Mesenchymal stem cell (in vitro differentiated cells and primary cell): Measurements from ENCODE around the gene CSRNP3.

ENCODE experiments used
- DNase-seq: peaks from one replicate; pipeline ENCODE4 v3.0.0-alpha.2; 2013
- H2AFZ ChIP-seq: one replicate; pipeline ENCODE4 v1.6.1; 2013; ENCODE audit warnings: low read depth, mild to moderate bottlenecking, control low read depth, inconsistent platforms, low read length, moderate library complexity
- H2AK5ac ChIP-seq: 2 replicates; pipeline ENCODE4 v1.6.1; 2013; ENCODE audit warnings: low read length, moderate library complexity, mild to moderate bottlenecking, inconsistent platforms; ENCODE audit not compliant: severe bottlenecking
- H2BK120ac ChIP-seq: one replicate; pipeline ENCODE4 v1.6.1; 2013; ENCODE audit warnings: low read depth, mild to moderate bottlenecking, inconsistent platforms, low read length, moderate library complexity
- H2BK12ac ChIP-seq, 2 experiments: one replicate each; pipeline ENCODE4 v1.6.1; 2013; ENCODE audit warnings: inconsistent platforms in 2 of 2, low read length in 2 of 2, mild to moderate bottlenecking in 2 of 2, moderate library complexity in 2 of 2, control low read depth in 1 of 2
- H2BK15ac ChIP-seq: one replicate; pipeline ENCODE4 v1.6.1; 2013; ENCODE audit warnings: mild to moderate bottlenecking, low read depth, inconsistent platforms; ENCODE audit not compliant: poor library complexity, severe bottlenecking
- H2BK5ac ChIP-seq: 2 replicates; pipeline ENCODE4 v1.6.1; 2013; ENCODE audit warnings: low read depth, mild to moderate bottlenecking, low read length, control low read depth, inconsistent platforms; ENCODE audit not compliant: poor library complexity, severe bottlenecking
- H3K14ac ChIP-seq, 2 experiments: one replicate each; pipeline ENCODE4 v1.6.1; 2013; ENCODE audit warnings: inconsistent platforms in 2 of 2, low read length in 2 of 2, control low read depth in 1 of 2, mild to moderate bottlenecking in 1 of 2, moderate library complexity in 1 of 2
- H3K18ac ChIP-seq, 2 experiments: one replicate each; pipeline ENCODE4 v1.6.1; 2013; ENCODE audit warnings: inconsistent platforms in 2 of 2, low read length in 2 of 2, control low read depth in 1 of 2, low read depth in 1 of 2, mild to moderate bottlenecking in 1 of 2
- H3K23ac ChIP-seq, 2 experiments: one replicate each; pipeline ENCODE4 v1.6.1; 2013; ENCODE audit warnings: inconsistent platforms in 2 of 2, low read length in 2 of 2, mild to moderate bottlenecking in 2 of 2, moderate library complexity in 2 of 2, control low read depth in 1 of 2
- H3K27ac ChIP-seq: 2 replicates; pipeline ENCODE4 v1.5.1; 2013; ENCODE audit warnings: mild to moderate bottlenecking, moderate library complexity, low read length, control low read depth, inconsistent platforms; ENCODE audit not compliant: poor library complexity, severe bottlenecking
- H3K27me3 ChIP-seq, 2 experiments: 2 replicates each; pipeline versions ENCODE4 v1.6.1 to v1.7.0; 2013; ENCODE audit warnings: low read length in 2 of 2, mild to moderate bottlenecking in 2 of 2, moderate library complexity in 2 of 2, control low read depth in 1 of 2, inconsistent platforms in 1 of 2; ENCODE audit not compliant: control insufficient read depth in 1 of 2, insufficient read depth in 1 of 2
- H3K36me3 ChIP-seq, 2 experiments: 2 replicates each; pipeline versions ENCODE4 v1.6.1 to v1.7.0; 2013; ENCODE audit warnings: low read length in 2 of 2, control low read depth in 1 of 2, inconsistent platforms in 1 of 2, low read depth in 1 of 2, mild to moderate bottlenecking in 1 of 2; ENCODE audit not compliant: insufficient read depth in 2 of 2, control insufficient read depth in 1 of 2
- H3K4ac ChIP-seq, 2 experiments: one replicate each; pipeline ENCODE4 v1.6.1; 2013; ENCODE audit warnings: inconsistent platforms in 2 of 2, low read length in 2 of 2, mild to moderate bottlenecking in 2 of 2, moderate library complexity in 2 of 2, control low read depth in 1 of 2, low read depth in 1 of 2
- H3K4me1 ChIP-seq: 2 replicates; pipeline ENCODE4 v1.6.1; 2013; ENCODE audit warnings: low read depth, low read length, control low read depth; ENCODE audit not compliant: control insufficient read depth, insufficient read depth
- H3K4me2 ChIP-seq: 2 replicates; pipeline ENCODE4 v1.6.1; 2013; ENCODE audit warnings: low read length, mild to moderate bottlenecking, inconsistent platforms; ENCODE audit not compliant: poor library complexity, severe bottlenecking
- H3K4me3 ChIP-seq, 2 experiments: 2 replicates each; pipeline versions ENCODE4 v1.5.1 to v1.7.0; 2013; ENCODE audit warnings: low read length in 2 of 2, mild to moderate bottlenecking in 2 of 2, control low read depth in 1 of 2, low read depth in 1 of 2; ENCODE audit not compliant: insufficient read depth in 1 of 2
- H3K79me1 ChIP-seq: replicated peaks from 2 replicates; pipeline ENCODE4 v1.6.1; 2013; ENCODE audit warnings: mild to moderate bottlenecking, control low read depth, low read length, inconsistent platforms; ENCODE audit not compliant: poor library complexity, severe bottlenecking
- H3K9ac ChIP-seq: 2 replicates; pipeline ENCODE4 v1.7.0; 2013; ENCODE audit warnings: mild to moderate bottlenecking, low read length, moderate library complexity
- H3K9me3 ChIP-seq: 2 replicates; pipeline ENCODE4 v1.7.0; 2013; ENCODE audit warnings: mild to moderate bottlenecking, low read length; ENCODE audit not compliant: control insufficient read depth
- H4K8ac ChIP-seq: one replicate; pipeline ENCODE4 v1.6.1; 2013; ENCODE audit warnings: inconsistent platforms, mild to moderate bottlenecking, low read length, moderate library complexity
- H4K91ac ChIP-seq: one replicate; pipeline ENCODE4 v1.6.1; 2013; ENCODE audit warnings: mild to moderate bottlenecking, low read length, inconsistent platforms
- WGBS: methylation state at CpG from one replicate; pipeline ENCODE4 v1.1.7; 2013; ENCODE audit warnings: mixed read lengths; 5-methylcytosine and 5-hydroxymethylcytosine counted together

Gene CSRNP3

DNA sequence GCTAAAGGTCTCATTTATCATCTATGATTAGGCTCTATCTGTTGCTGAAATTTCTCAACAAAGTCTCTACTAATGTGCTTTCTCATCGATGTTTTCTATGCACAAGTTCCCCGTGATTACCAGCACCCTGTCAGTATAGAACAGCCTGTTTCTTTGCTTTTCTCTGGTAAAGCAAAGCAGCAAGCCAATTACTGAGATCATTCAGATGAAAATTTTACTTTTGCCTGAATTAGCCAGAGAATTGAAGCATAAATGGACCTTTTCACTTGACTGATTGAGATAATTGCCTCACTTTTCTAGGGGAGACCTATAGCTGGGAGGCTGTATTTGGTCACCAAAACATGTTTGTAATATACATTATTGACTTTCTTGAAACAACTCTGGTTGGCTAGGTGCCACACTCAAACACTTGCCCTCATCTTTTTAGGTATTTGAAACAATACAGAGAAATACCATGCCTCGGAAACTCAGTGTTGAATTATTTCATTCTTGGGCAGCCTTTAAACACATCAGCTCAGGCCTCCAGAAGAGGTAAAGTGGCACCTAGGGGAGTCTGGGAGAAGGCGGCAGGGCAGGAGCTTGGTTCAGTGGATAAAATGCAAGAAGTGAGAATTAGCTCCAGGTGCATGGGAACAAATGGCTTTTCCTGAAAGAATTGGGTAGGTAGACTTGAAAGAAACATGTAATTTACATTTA, 228.4 kb downstream of the CSRNP3 start:
- H3K9ac ChIP-seq = no peak overlapping the region

DNA sequence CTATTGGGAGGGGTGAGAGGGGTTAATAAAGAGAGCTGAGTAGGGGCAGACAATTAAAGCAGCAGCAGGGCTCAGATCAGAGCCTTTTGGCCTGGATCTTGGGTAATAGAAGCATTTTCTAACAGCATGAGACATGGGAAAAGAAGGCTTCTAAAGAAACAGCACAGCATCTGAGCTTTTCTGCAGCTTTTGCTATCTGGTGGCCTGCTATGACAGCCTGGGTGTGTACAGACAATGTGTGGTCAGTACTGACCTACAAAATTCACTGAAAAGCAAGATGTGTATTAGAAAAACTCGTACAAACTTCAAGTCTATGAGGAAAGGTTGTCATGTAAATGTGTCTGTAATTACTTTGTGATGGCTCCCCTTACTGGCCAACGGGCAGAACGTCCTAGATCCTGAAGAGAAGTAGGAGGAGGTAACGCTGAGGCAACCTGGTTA, 229.0 kb downstream of the CSRNP3 start:
- 14% methylated on average over 1 of the region's 4 CpGs for WGBS
- Histone ChIP-seq H2BK120ac (no peak overlapping the region), H3K14ac (no peak overlapping the region), H3K79me1 (no peaks in the 10 kb centered on the region), H3K4me2 (no peak overlapping the region), H2AFZ (no peak overlapping the region), H3K18ac (no peak overlapping the region), H2BK12ac (peak overlapping the region in 1 of 2 experiments; percentile 35), H3K4me1 (no peaks in the 10 kb centered on the region), H4K91ac (no peak overlapping the region), H3K9me3 (no peaks in the 10 kb centered on the region), H3K4ac (no peak overlapping the region), H3K27ac (no peak overlapping the region), H3K4me3 (no peak overlapping the region), H3K36me3 (no peaks in the 10 kb centered on the region), H3K9ac (no peak overlapping the region), H3K27me3 (no peaks in the 10 kb centered on the region), H2AK5ac (no peak overlapping the region), H3K23ac (no peak overlapping the region), H4K8ac (no peak overlapping the region), H2BK5ac (no peak overlapping the region), H2BK15ac (no peak overlapping the region)
- peak; percentile 69 for DNase-seq

More for the DNA sequence above, 228.4 kb downstream of the CSRNP3 start:
- Histone ChIP-seq H3K23ac (no peak overlapping the region), H3K27ac (no peak overlapping the region), H2AFZ (no peak overlapping the region), H2BK12ac (no peak overlapping the region), H4K91ac (no peak overlapping the region), H3K9me3 (no peaks in the 10 kb centered on the region), H4K8ac (no peak overlapping the region), H3K4me2 (no peak overlapping the region), H3K4me1 (no peaks in the 10 kb centered on the region), H2BK5ac (no peak overlapping the region), H3K4ac (no peak overlapping the region), H3K4me3 (no peak overlapping the region), H3K79me1 (no peaks in the 10 kb centered on the region), H3K27me3 (no peaks in the 10 kb centered on the region), H2BK15ac (no peak overlapping the region), H2AK5ac (no peak overlapping the region), H3K18ac (no peak overlapping the region), H3K36me3 (no peaks in the 10 kb centered on the region), H2BK120ac (no peak overlapping the region), H3K14ac (no peak overlapping the region)
- WGBS = 91% methylated on average over 4 of the region's 4 CpGs
- no peak for DNase-seq

DNA sequence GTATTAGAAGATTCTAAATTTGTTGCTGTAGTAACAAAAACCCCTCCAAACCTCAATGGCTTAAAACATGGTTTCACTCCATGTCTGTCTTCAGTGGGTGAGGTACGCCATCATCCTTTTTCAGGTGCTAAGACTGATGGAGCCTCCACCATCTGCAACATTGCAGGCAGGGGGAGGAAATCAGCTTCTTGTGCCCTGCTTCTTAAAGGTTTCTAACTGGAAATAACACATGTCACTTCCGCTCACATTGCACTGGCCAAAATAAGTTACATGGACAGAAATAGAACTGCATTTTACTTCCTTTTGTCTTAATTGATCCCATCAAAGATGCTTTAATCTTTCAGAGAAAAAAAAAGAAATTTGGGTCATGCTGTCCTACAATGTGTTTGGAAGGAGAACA, 230.4 kb downstream of the CSRNP3 start:
- Histone ChIP-seq H3K14ac (no peak overlapping the region), H2AK5ac (no peak overlapping the region), H3K27me3 (no peaks in the 10 kb centered on the region), H3K27ac (no peak overlapping the region), H2BK120ac (no peak overlapping the region), H3K4ac (no peak overlapping the region), H4K8ac (no peak overlapping the region), H3K18ac (no peak overlapping the region), H3K4me1 (no peaks in the 10 kb centered on the region), H3K79me1 (no peaks in the 10 kb centered on the region), H3K9ac (no peak overlapping the region), H3K23ac (no peak overlapping the region), H3K4me2 (no peak overlapping the region), H2AFZ (no peak overlapping the region), H3K36me3 (no peaks in the 10 kb centered on the region), H2BK5ac (no peak overlapping the region), H3K9me3 (no peaks in the 10 kb centered on the region), H2BK15ac (no peak overlapping the region), H2BK12ac (no peak overlapping the region), H4K91ac (no peak overlapping the region), H3K4me3 (no peak overlapping the region)
- no peak for DNase-seq
- WGBS = 88% methylated on average over 1 of the region's 2 CpGs

DNA sequence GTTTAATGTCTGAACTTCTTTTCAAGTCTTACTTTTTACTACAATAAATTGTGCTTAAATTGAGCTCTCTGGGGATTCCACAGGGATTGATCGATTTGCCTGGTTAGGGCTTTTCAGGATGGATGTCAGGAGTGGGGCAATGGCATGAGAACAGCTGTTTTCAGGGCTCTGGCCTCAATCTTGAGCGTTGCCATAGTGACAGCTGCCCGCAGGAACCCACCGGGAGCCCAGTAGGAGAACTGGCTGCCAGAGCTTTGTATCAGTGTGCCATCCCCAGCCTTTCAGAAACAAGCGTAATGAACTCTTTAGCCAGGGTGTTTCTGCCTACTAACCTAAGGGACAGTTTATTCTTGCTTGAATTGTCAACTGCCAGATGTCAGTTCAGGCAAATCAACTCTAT, 231.0 kb downstream of the CSRNP3 start:
- H3K27ac ChIP-seq = no peak overlapping the region
- no peak overlapping the region for H3K4ac ChIP-seq
- H2BK5ac ChIP-seq = no peak overlapping the region
- H4K91ac ChIP-seq = no peak overlapping the region
- no peak overlapping the region for H2BK15ac ChIP-seq
- H2AK5ac ChIP-seq = no peak overlapping the region
- no peak overlapping the region for H3K4me2 ChIP-seq
- H3K27me3 ChIP-seq = no peaks in the 10 kb centered on the region
- H2AFZ ChIP-seq = no peak overlapping the region
- H3K23ac ChIP-seq = no peak overlapping the region
- no peaks in the 10 kb centered on the region for H3K36me3 ChIP-seq
- H3K4me1 ChIP-seq = no peaks in the 10 kb centered on the region
- H2BK12ac ChIP-seq = no peak overlapping the region
- WGBS = 95% methylated on average over 5 of the region's 5 CpGs
- H2BK120ac ChIP-seq = no peak overlapping the region
- H4K8ac ChIP-seq = no peak overlapping the region
- no peak overlapping the region for H3K14ac ChIP-seq
- H3K9ac ChIP-seq = no peak overlapping the region
- no peak for DNase-seq
- no peak overlapping the region for H3K18ac ChIP-seq
- no peak overlapping the region for H3K4me3 ChIP-seq
- no peaks in the 10 kb centered on the region for H3K9me3 ChIP-seq
- no peaks in the 10 kb centered on the region for H3K79me1 ChIP-seq
